ENCODE data around the gene ASB8.
A peak's percentile ranks its signal among the peaks of the same experiment; 100 is the strongest.

ASB8 gene

GRCh38 chr12:48183876-48184548 lies 26.7 kb upstream of the ASB8 start:
- H4K20me1 ChIP-seq (ENCODE audit: insufficient read depth, low read length): no peaks in the 10 kb centered on the region
- H3F3A ChIP-seq (ENCODE audit: insufficient read depth, low read length): no peaks in the 10 kb centered on the region
- peaks cover 16% of the 10 kb centered on the region for H3K27me3 ChIP-seq (replicated peaks; ENCODE audit: insufficient read depth, low read length)
- peak overlapping the region; percentile 86 for H3K4me2 ChIP-seq (ENCODE audit: low read depth, low read length)
- H3K4me3 ChIP-seq (ENCODE audit: low read length): peak overlapping the region; percentile 93
- no peaks in the 10 kb centered on the region for H3K9me2 ChIP-seq (replicated peaks; ENCODE audit: insufficient read depth, low read length)
- H3K36me3 ChIP-seq (replicated peaks; ENCODE audit: insufficient read depth, low read length): no peaks in the 10 kb centered on the region
- peak overlapping the region; percentile 43; the same call in 1 of the 2 replicates for H3K9ac ChIP-seq (ENCODE audit: low read length)
- no peaks in the 10 kb centered on the region for H3K9me3 ChIP-seq (replicated peaks; ENCODE audit: insufficient read depth, low read length)
- no peak for TF ChIP-seq EZH2 (optimal IDR thresholded peaks at IDR 0.05; ENCODE audit: low read depth, low read length)
- TF ChIP-seq CTCF (IDR thresholded peaks at IDR 0.05; ENCODE audit: low read length): no peak
- no peak for TF ChIP-seq EZH2phosphoT487 (IDR thresholded peaks at IDR 0.05; ENCODE audit: low read length)
- H3K27ac ChIP-seq (ENCODE audit: low read length): no peak overlapping the region
- no peaks in the 10 kb centered on the region for H3K79me2 ChIP-seq (ENCODE audit: low read length)
- H3K4me1 ChIP-seq (ENCODE audit: low read length): peaks cover 15% of the 10 kb centered on the region
- H2AFZ ChIP-seq (ENCODE audit: low read length): peak overlapping the region; percentile 90
- no peak for DNase-seq

- Histone ChIP-seq H3K36me3 (replicated peaks; ENCODE audit: insufficient read depth, low read length) (no peaks in the 10 kb centered on the region), H2AFZ (ENCODE audit: low read length) (peak within 1 kb of the TSS; percentile 90), H3K27me3 (replicated peaks; ENCODE audit: insufficient read depth, low read length) (peaks cover 16% of the 10 kb centered on the region), H4K20me1 (ENCODE audit: insufficient read depth, low read length) (no peaks in the 10 kb centered on the region), H3K9me2 (replicated peaks; ENCODE audit: insufficient read depth, low read length) (no peaks in the 10 kb centered on the region), H3K4me2 (ENCODE audit: low read depth, low read length) (peak within 1 kb of the TSS; percentile 86), H3K4me3 (ENCODE audit: low read length) (peak within 1 kb of the TSS; percentile 93), H3K9ac (ENCODE audit: low read length) (peak within 1 kb of the TSS; percentile 43; the same call in 1 of the 2 replicates), H3K9me3 (replicated peaks; ENCODE audit: insufficient read depth, low read length) (no peaks in the 10 kb centered on the region), H3K4me1 (ENCODE audit: low read length) (peaks cover 15% of the 10 kb centered on the region), H3F3A (ENCODE audit: insufficient read depth, low read length) (no peaks in the 10 kb centered on the region), H3K79me2 (ENCODE audit: low read length) (no peaks in the 10 kb centered on the region), H3K27ac (ENCODE audit: low read length) (no peak within 1 kb of the TSS)
- no peak for TF ChIP-seq EZH2phosphoT487 (IDR thresholded peaks at IDR 0.05; ENCODE audit: low read length)
- peak; percentile 48 for TF ChIP-seq CTCF (IDR thresholded peaks at IDR 0.05; ENCODE audit: low read length)
- no peak for TF ChIP-seq EZH2 (optimal IDR thresholded peaks at IDR 0.05; ENCODE audit: low read depth, low read length)
- DNase-seq: peak; percentile 78
Measured at GRCh38 chr12:48183091-48183875, 26.0 kb upstream of the ASB8 start, which contains the start of gene CCDC184. Gene CCDC184, plus strand, starts transcription at chr12:48183644. Its CDS starts 479 bp downstream, at chr12:48184123.

GRCh38 chr12:48182631-48183030 lies 25.3 kb upstream of the ASB8 start:
- Histone ChIP-seq H3K4me3 (ENCODE audit: low read length) (peak overlapping the region; percentile 93), H3K9me2 (replicated peaks; ENCODE audit: insufficient read depth, low read length) (no peaks in the 10 kb centered on the region), H3K27ac (ENCODE audit: low read length) (no peak overlapping the region), H3K79me2 (ENCODE audit: low read length) (no peaks in the 10 kb centered on the region), H4K20me1 (ENCODE audit: insufficient read depth, low read length) (no peaks in the 10 kb centered on the region), H3K36me3 (replicated peaks; ENCODE audit: insufficient read depth, low read length) (no peaks in the 10 kb centered on the region), H3F3A (ENCODE audit: insufficient read depth, low read length) (no peaks in the 10 kb centered on the region), H3K9me3 (replicated peaks; ENCODE audit: insufficient read depth, low read length) (no peaks in the 10 kb centered on the region), H3K27me3 (replicated peaks; ENCODE audit: insufficient read depth, low read length) (peaks cover 16% of the 10 kb centered on the region), H3K9ac (ENCODE audit: low read length) (peak overlapping the region; percentile 43; the same call in 1 of the 2 replicates), H3K4me2 (ENCODE audit: low read depth, low read length) (peak overlapping the region; percentile 86), H3K4me1 (ENCODE audit: low read length) (peaks cover 15% of the 10 kb centered on the region), H2AFZ (ENCODE audit: low read length) (peak overlapping the region; percentile 90)
- DNase-seq: no peak
- TF ChIP-seq EZH2phosphoT487 (IDR thresholded peaks at IDR 0.05; ENCODE audit: low read length): no peak
- TF ChIP-seq CTCF (IDR thresholded peaks at IDR 0.05; ENCODE audit: low read length): no peak
- TF ChIP-seq EZH2 (optimal IDR thresholded peaks at IDR 0.05; ENCODE audit: low read depth, low read length): no peak
